Limb (tissue), 2 donors: ENCODE measurements around the gene OR52B6.
"Not testable (repeated sequence)": the region's sequence is repeated elsewhere in the genome, so short reads cannot be mapped to it uniquely, and the experiment has no call there.

Source experiments
- DNase-seq, 2 donors: peaks; one replicate each; pipeline ENCODE4 v3.0.0-alpha.2; 2016; ENCODE audit errors: extremely low spot score in 2 of 2

OR52B6 gene

GRCh38 chr11:5593146-5593545 lies 12.5 kb downstream of the OR52B6 start:
- DNase-seq = no peak

- DNase-seq = peak; percentile 10 to 69
These were observed 16.0 kb downstream of the OR52B6 start, which contains the start of gene TRIM6 for GRCh38 chr11:5596607-5597201. Gene TRIM6 (plus strand): TSS chr11:5596637. CDS start chr11:5596898, 261 bp downstream.

DNA sequence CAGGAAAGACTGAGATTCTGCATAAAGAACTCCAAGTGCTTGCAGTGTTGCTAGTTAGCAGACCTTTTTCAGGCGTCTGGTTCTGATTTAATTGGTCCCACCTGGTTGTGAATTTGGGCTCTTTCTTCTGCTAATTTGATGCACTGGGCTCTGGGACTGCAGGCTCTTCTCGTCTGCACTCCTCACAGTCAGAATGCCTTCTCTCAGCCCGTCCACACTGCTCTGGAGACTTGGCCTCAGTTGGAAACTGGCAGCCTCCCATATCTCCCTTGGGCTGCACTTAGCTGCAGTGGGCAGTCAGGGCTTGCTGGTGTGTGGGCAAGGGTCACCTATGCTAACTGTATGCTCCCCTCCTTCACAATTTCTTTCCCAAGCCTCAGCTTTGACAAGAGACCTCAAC lies 17.3 kb downstream of the OR52B6 start:
- no peak for DNase-seq

- DNase-seq = peak; percentile 60 to 65
These were observed 19.7 kb downstream of the OR52B6 start for GRCh38 chr11:5600374-5600851.

DNA sequence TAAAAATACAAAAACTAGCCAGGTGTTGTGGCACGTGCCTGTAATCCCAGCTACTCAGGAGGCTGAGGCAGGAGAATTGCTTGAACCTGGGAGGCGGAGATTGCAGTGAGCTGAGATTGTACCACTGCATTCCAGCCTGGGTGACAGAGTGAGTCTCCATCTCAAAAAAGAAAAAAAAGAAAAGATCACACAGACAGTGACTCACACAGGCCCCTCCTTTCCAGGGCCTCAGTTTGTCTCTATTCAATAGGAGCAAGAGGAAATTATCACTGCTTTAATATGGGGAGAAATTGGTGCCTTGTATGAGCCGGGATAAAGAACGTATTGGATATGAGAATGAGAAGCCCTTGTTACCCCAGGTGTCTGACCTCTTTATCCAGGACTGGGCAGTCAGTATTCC lies 22.1 kb downstream of the OR52B6 start:
- not testable (repeated sequence) for DNase-seq

GRCh38 chr11:5603326-5603725 lies 22.6 kb downstream of the OR52B6 start:
- DNase-seq = no peak

GRCh38 chr11:5604896-5605295 lies 24.2 kb downstream of the OR52B6 start:
- no peak for DNase-seq

DNA sequence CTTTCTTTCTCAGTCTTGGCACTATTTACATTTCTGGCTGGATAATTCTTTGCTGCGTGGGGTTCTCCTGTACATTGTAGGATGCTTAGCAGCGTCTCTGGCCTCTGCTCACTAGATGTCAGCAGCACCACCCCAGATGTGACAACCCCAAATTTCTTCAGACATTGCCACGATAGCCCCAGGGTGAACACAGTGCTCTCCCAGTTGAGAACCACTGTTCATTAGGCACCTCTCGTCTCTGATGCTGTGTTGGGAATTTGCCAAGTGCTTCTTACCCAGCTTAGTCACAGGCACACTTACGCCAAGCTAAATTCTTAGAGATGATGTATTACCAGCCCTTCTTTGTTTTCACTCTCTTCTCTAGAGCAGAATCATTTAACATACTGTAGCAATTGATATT lies 25.2 kb downstream of the OR52B6 start:
- no peak for DNase-seq

GRCh38 chr11:5608808-5609207 lies 28.1 kb downstream of the OR52B6 start:
- no peak for DNase-seq

GRCh38 chr11:5610446-5610845 lies 29.8 kb downstream of the OR52B6 start:
- no peak for DNase-seq

GRCh38 chr11:5611627-5612026 lies 30.9 kb downstream of the OR52B6 start:
- no peak for DNase-seq

- no peak for DNase-seq
These were observed 38.1 kb downstream of the OR52B6 start for GRCh38 chr11:5618807-5619206.

DNA sequence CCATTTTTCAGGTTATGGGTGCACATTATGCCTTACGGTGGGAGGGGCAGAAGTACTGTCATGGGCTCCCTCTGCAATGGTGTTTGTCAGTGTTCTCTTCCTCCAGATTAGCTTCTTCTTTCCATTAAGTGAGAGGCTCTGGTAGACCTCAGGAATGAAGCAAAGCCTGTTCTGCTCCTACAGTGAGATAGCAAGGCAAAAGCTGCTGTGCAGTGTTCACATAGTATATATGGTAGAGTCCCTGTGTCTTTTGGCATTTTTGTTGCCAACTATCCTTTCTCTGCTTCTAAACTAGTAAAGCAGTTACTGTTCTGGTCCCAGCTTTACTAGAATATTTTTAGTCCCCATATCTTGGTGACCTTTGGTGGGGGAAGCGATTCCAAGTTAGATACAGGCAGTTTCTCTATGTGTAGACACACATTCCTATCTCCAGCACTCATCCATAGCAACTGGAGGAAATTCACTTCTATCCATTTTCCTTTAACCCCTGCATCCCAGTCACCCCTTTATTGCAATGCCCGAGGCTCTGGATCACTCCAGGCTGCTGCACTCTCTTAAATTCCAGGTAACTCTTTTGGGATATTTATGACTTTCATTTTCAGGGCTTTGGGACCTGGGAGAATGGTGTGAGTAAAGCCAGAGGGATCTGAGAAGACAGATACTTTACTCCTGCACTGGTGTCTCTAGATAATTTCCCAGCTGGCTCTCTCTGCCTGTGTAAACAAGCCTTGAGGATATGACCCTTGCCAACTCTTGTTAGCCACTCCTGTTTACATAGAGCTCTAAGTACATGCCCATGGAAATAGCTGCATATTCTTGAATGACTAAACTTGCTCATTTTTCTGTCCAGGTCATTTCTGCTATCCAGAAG lies 40.2 kb downstream of the OR52B6 start:
- DNase-seq = no peak

- no peak for DNase-seq
These were observed 40.9 kb downstream of the OR52B6 start for GRCh38 chr11:5621580-5621979.

DNA sequence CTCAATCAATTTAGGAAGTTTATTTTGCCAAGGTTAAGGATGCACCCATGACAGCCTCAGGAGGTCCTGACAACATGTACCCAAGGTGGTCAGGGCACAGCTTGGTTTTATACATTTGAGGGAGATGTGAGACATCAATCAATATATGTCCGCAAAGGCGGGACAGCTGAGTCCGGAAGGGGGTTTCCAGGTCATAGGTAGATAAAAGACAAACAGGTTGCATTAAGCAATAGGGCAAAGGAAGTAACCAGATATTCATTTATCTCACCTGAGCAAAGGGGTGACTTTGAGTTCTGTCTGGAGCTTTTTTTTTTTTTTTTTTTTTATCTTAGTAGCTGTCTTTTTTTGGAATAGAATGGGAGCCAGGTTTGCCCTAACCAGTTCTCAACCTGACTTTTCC lies 42.1 kb downstream of the OR52B6 start:
- DNase-seq = no peak

DNA sequence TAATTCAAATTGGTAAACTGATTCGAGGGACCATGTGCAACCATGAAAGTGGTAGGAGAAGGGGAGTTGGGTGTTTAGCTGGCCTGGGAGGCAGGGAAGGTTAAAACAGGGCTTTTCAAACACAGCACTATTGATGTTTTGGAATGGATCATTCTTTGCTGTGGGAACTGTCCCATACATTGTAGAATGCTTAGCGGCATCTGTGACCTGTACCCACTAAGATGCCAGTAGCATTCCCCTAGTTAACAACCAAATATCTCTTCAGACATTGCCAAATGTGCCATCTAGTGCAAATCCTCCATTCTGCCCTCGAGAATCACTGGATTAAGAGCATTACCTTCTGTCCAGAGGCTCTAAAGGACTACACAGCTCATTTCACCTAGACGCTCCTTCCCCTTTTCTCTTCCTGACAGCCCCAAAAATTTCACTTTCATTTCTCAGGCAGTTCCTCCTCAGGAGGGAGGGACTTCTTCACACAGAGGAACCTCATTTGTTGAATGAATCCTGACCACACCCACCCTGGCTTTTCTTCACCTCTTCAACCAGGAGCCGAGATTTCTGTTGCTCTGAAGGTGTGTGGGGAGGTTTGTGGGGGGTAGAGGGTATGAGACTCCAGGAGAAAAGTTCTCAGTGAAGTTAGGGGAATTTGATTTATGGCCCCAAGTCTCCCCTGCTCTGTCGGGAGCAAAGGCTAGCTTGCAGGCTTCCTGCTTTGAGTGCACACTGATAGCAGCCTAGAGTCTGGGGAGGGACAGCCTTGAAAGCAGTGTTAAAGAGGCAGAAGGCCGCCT lies 44.0 kb downstream of the OR52B6 start, which contains the start of gene TRIM34:
Gene TRIM34, plus strand, starts transcription at position 513 of the 791 bp plus-strand sequence. CDS start 7,331 bp downstream, outside the sequence.
- DNase-seq = peak; percentile 34 to 50

GRCh38 chr11:5625281-5625680 lies 44.6 kb downstream of the OR52B6 start:
- DNase-seq = no peak

- DNase-seq = no peak
These were observed 45.5 kb downstream of the OR52B6 start for GRCh38 chr11:5626196-5626595.

DNA sequence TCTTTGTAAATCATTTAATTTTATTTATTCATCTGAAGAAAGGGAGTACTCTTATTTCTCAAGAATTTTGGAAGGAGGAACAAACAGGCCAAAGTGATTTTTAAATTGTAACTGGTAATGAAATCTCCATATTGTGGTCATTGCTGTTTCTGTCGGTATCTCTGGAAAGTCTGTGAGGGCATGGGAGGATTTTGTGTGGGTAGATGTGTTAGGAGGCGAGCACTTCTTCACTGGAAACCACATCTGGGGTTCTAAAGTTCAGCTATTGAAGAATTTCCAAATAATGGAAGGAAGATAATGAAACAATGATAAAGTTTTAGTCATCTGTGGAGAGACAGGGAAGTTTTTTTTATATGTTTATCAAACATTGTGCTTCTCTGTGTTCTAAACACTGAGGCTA lies 50.7 kb downstream of the OR52B6 start:
- DNase-seq = no peak
